Transverse colon (tissue), 3 donors: ENCODE results near the gene CKAP5.

Source experiments
- EP300 ChIP-seq: sonication (generic); formaldehyde crosslinking; IDR thresholded peaks from one replicate; pipeline ENCODE4 v1.6.1; 2017; ENCODE audit warnings: antibody characterized with exemption, low read depth
- POLR2A ChIP-seq: fragments of 450-650 bp; IDR thresholded peaks from one replicate; pipeline ENCODE4 v1.6.1; 2016; ENCODE audit warnings: antibody characterized with exemption, mild to moderate bottlenecking, moderate library complexity
- TF ChIP-seq, protein P1 (sequence below), 5 experiments: fragments of 200-600 bp in 3 of 5; fragments of 450-650 bp in 2 of 5; sonication (generic) in 3 of 5; IDR thresholded peaks; 1 replicate in 2 of 5; 2 replicates in 3 of 5; pipeline ENCODE4 v1.5.1; 2016 to 2017; ENCODE audit warnings: antibody characterized with exemption in 5 of 5, inconsistent platforms in 3 of 5, mild to moderate bottlenecking in 2 of 5, moderate library complexity in 1 of 5

DNA sequence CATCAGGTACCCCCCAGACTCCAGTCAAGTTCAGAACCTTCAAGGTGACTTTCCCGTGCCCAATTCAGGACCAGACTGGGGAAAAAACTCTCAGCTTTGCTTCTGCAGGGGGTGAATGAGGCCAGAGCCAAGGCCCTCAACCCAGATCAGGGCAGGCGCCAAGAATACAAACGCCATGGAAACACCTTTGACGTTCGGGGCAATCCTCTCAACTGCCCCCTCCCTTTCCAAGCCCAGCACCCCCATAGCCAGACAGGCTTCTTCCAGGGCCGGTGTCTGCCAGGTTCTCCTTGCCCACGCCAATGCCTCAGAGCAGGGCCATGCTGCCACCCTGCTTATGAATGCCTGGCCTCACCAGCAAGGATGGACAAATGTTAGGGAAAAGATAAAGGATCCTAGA, 151.5 kb downstream of the CKAP5 start:
- TF ChIP-seq POLR2A (no peak), EP300 (no peak)
- TF ChIP-seq, protein P1, sequence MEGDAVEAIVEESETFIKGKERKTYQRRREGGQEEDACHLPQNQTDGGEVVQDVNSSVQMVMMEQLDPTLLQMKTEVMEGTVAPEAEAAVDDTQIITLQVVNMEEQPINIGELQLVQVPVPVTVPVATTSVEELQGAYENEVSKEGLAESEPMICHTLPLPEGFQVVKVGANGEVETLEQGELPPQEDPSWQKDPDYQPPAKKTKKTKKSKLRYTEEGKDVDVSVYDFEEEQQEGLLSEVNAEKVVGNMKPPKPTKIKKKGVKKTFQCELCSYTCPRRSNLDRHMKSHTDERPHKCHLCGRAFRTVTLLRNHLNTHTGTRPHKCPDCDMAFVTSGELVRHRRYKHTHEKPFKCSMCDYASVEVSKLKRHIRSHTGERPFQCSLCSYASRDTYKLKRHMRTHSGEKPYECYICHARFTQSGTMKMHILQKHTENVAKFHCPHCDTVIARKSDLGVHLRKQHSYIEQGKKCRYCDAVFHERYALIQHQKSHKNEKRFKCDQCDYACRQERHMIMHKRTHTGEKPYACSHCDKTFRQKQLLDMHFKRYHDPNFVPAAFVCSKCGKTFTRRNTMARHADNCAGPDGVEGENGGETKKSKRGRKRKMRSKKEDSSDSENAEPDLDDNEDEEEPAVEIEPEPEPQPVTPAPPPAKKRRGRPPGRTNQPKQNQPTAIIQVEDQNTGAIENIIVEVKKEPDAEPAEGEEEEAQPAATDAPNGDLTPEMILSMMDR (IDR thresholded peaks at IDR 0.05), result no peak
